Caco-2 (cell line): ENCODE measurements around the gene RBFOX1. TPM values are rescaled to one million over a fixed set of nuclear protein-coding genes. Genes with fewer than 3 reads are reported as not detected.

Source experiments
- BruUV-seq: library from RNA; stranded (reverse); fragments of 400-500 nt; replicated peaks from 2 replicates; lab custom pipeline; 2021; lab: Mats Ljungman, UMichigan
- CTCF ChIA-PET: fragments of 300-600 bp; sonication (Branson Sonifier 250); formaldehyde crosslinking; loops from one replicate; lab custom pipeline; 2022; ENCODE audit warnings: antibody characterized with exemption; lab: Charles Lee
- POLR2A ChIA-PET: fragments of 300-600 bp; sonication (Branson Sonifier 250); formaldehyde crosslinking; loops from one replicate; lab custom pipeline; 2022; ENCODE audit warnings: antibody characterized with exemption; lab: Charles Lee
- DNase-seq, 2 experiments: peaks; one replicate each; pipeline versions ENCODE4 v3.0.0 to v3.0.0-alpha.2; 2020 to 2022
- H3K27me3 ChIP-seq: replicated peaks from 2 replicates; pipeline ENCODE4 v1.6.0; 2011; ENCODE audit warnings: low read length; ENCODE audit not compliant: control insufficient read depth, insufficient read depth
- H3K36me3 ChIP-seq: 2 replicates; pipeline ENCODE4 v1.5.1; 2011; ENCODE audit warnings: low read length; ENCODE audit not compliant: control insufficient read depth, insufficient read depth
- H3K4me1 ChIP-seq: fragments of 250-450 bp; sonication (Bioruptor Pico); 2 replicates; pipeline ENCODE4 v1.5.1; 2020; ENCODE audit warnings: mild to moderate bottlenecking
- H3K4me3 ChIP-seq: 2 replicates; pipeline ENCODE4 v1.5.1; 2011; ENCODE audit warnings: low read depth, mild to moderate bottlenecking, control low read depth, low read length
- H3K9me3 ChIP-seq: fragments of 250-450 bp; sonication (Bioruptor Pico); 2 replicates; pipeline ENCODE4 v1.5.1; 2020; ENCODE audit warnings: mild to moderate bottlenecking, moderate library complexity
- H3K27ac Mint-ChIP-seq: one replicate; pipeline ENCODE4 v1.8.0; 2022; ENCODE audit warnings: mixed read lengths; ENCODE audit not compliant: unreplicated experiment
- H3K27me3 Mint-ChIP-seq: one replicate; pipeline ENCODE4 v1.8.0; 2022; ENCODE audit warnings: mixed read lengths; ENCODE audit not compliant: insufficient read depth, unreplicated experiment
- H3K36me3 Mint-ChIP-seq: one replicate; pipeline ENCODE4 v1.8.0; 2022; ENCODE audit warnings: mild to moderate bottlenecking, mixed read lengths; ENCODE audit not compliant: insufficient read depth, unreplicated experiment
- H3K4me1 Mint-ChIP-seq: one replicate; pipeline ENCODE4 v1.8.0; 2022; ENCODE audit warnings: low read depth, mixed read lengths; ENCODE audit not compliant: unreplicated experiment
- H3K4me3 Mint-ChIP-seq: one replicate; pipeline ENCODE4 v1.8.0; 2022; ENCODE audit warnings: mild to moderate bottlenecking, moderate library complexity, mixed read lengths; ENCODE audit not compliant: unreplicated experiment
- H3K9me3 Mint-ChIP-seq: one replicate; pipeline ENCODE4 v1.8.0; 2022; ENCODE audit warnings: mixed read lengths; ENCODE audit not compliant: unreplicated experiment
- CTCF ChIP-seq, 2 experiments: fragments of 200-600 bp in 1 of 2; IDR thresholded peaks; 1 replicate in 1 of 2; 2 replicates in 1 of 2; pipeline versions ENCODE4 v1.5.1 to v1.8.0; 2011 to 2022; ENCODE audit warnings: antibody characterized with exemption in 1 of 2, control low read depth in 1 of 2, inconsistent platforms in 1 of 2, low read depth in 1 of 2, low read length in 1 of 2, mild to moderate bottlenecking in 1 of 2, moderate library complexity in 1 of 2; ENCODE audit not compliant: insufficient read depth in 1 of 2, severe bottlenecking in 1 of 2, unreplicated experiment in 1 of 2
- intact Hi-C: fragments of 100-400 bp; cut with micrococcal nuclease; formaldehyde crosslinking; loops from one replicate; pipeline ENCODE4 v1.10.0; 2022; ENCODE audit not compliant: unreplicated experiment
- total RNA-seq: library from RNA; stranded (reverse); gene quantifications from 2 replicates; pipeline ENCODE4 v1.2.3, GENCODE V29; 2022

RBFOX1 gene
- total RNA-seq, 1 experiment from 2014 or later: 0.91 TPM

GRCh38 chr16:7534749-7535148, 202.1 kb downstream of the RBFOX1 start:
- H3K9me3 Mint-ChIP-seq: no peaks in the 10 kb centered on the region
- no peak for TF ChIP-seq CTCF (IDR thresholded peaks at IDR 0.05; ENCODE audit: insufficient read depth in 1 of 2, low read depth in 1 of 2, low read length in 1 of 2, severe bottlenecking in 1 of 2, unreplicated experiment in 1 of 2)
- H3K27ac Mint-ChIP-seq: no peak overlapping the region
- H3K4me1 Mint-ChIP-seq: no peaks in the 10 kb centered on the region
- H3K4me3 Mint-ChIP-seq: no peak overlapping the region
- Histone ChIP-seq H3K4me1 (no peaks in the 10 kb centered on the region), H3K36me3 (no peaks in the 10 kb centered on the region), H3K9me3 (no peaks in the 10 kb centered on the region), H3K27me3 (no peaks in the 10 kb centered on the region), H3K4me3 (no peak overlapping the region)
- peaks cover 7% of the 10 kb centered on the region for H3K27me3 Mint-ChIP-seq
- ChIA-PET POLR2A (no interaction called here), CTCF (no interaction called here)
- DNase-seq: no peak
- no peaks in the 10 kb centered on the region for H3K36me3 Mint-ChIP-seq
- no TSS peak for BruUV-seq
- intact Hi-C loops: no loop called here

- BruUV-seq: no TSS peak
- no peak for TF ChIP-seq CTCF (IDR thresholded peaks at IDR 0.05; ENCODE audit: insufficient read depth in 1 of 2, low read depth in 1 of 2, low read length in 1 of 2, severe bottlenecking in 1 of 2, unreplicated experiment in 1 of 2)
- no peaks in the 10 kb centered on the region for H3K9me3 Mint-ChIP-seq
- H3K27me3 Mint-ChIP-seq: peaks cover 12% of the 10 kb centered on the region
- no peaks in the 10 kb centered on the region for H3K4me1 Mint-ChIP-seq
- Histone ChIP-seq H3K4me1 (no peaks in the 10 kb centered on the region), H3K36me3 (no peaks in the 10 kb centered on the region), H3K9me3 (no peaks in the 10 kb centered on the region), H3K27me3 (peaks cover 1% of the 10 kb centered on the region; the same call in 1 of the 2 replicates), H3K4me3 (no peak overlapping the region)
- CTCF ChIA-PET: no interaction called here
- H3K4me3 Mint-ChIP-seq: no peak overlapping the region
- no peak overlapping the region for H3K27ac Mint-ChIP-seq
- no peaks in the 10 kb centered on the region for H3K36me3 Mint-ChIP-seq
- intact Hi-C loops: no loop called here
- POLR2A ChIA-PET: no interaction called here
- DNase-seq: no peak
Measured at GRCh38 chr16:7541026-7541425, 208.4 kb downstream of the RBFOX1 start.

- Histone ChIP-seq H3K27me3 (peaks cover 1% of the 10 kb centered on the region), H3K9me3 (no peaks in the 10 kb centered on the region), H3K4me3 (no peak overlapping the region), H3K4me1 (no peaks in the 10 kb centered on the region), H3K36me3 (no peaks in the 10 kb centered on the region)
- no peak overlapping the region for H3K4me3 Mint-ChIP-seq
- ChIA-PET POLR2A (no interaction called here), CTCF (no interaction called here)
- H3K36me3 Mint-ChIP-seq: no peaks in the 10 kb centered on the region
- H3K27ac Mint-ChIP-seq: no peak overlapping the region
- intact Hi-C loops: no loop called here
- DNase-seq: no peak
- BruUV-seq: no TSS peak
- TF ChIP-seq CTCF (IDR thresholded peaks at IDR 0.05; ENCODE audit: insufficient read depth in 1 of 2, low read depth in 1 of 2, low read length in 1 of 2, severe bottlenecking in 1 of 2, unreplicated experiment in 1 of 2): no peak
- peaks cover 10% of the 10 kb centered on the region for H3K27me3 Mint-ChIP-seq
- no peaks in the 10 kb centered on the region for H3K9me3 Mint-ChIP-seq
- H3K4me1 Mint-ChIP-seq: no peaks in the 10 kb centered on the region
Measured at GRCh38 chr16:7545251-7545650, 212.6 kb downstream of the RBFOX1 start.
